ENCODE results near the gene PRDM16.

The PRDM16 gene

DNA sequence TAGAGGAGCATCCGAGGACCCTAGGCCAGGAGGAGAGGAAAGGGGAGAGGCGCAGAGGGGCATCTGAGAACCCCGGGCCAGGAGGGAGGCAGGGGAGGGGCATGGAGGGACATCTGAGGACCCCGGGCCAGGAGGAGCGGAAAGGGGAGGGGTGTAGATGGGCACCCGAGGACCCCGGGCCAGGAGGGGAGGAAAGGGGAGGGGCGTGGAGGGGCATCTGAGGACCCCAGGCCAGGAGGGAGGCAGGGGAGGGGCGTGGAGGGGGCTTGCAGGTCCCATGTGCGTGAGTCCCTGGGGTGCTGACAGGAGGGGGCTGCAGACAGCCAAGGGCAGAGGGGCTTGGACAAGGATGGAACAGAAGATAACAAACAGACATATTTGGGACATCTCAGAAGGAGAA, 195.5 kb downstream of the PRDM16 start:
- no peaks in the 10 kb centered on the region for H3K4me1 ChIP-seq (ENCODE audit: control insufficient read depth, insufficient read depth, low read depth, low read length)
- no peak overlapping the region for H2BK5ac ChIP-seq (ENCODE audit: low read depth, low read length, poor library complexity, severe bottlenecking)
- no peak overlapping the region for H2BK12ac ChIP-seq (ENCODE audit: low read length in 2 of 2)
- no peak overlapping the region for H3K23ac ChIP-seq (ENCODE audit: low read length in 2 of 2)
- no peak overlapping the region for H3K27ac ChIP-seq (ENCODE audit: low read length, poor library complexity, severe bottlenecking)
- H2AFZ ChIP-seq (ENCODE audit: low read depth, low read length) = no peak overlapping the region
- no peak overlapping the region for H3K4me3 ChIP-seq (ENCODE audit: insufficient read depth in 1 of 2, low read depth in 1 of 2, low read length in 2 of 2)
- no peaks in the 10 kb centered on the region for H3K79me1 ChIP-seq (replicated peaks; ENCODE audit: low read length, poor library complexity, severe bottlenecking)
- H3K4ac ChIP-seq (ENCODE audit: low read depth in 1 of 2, low read length in 2 of 2) = no peak overlapping the region
- H2AK5ac ChIP-seq (ENCODE audit: low read length, severe bottlenecking) = no peak overlapping the region
- H3K14ac ChIP-seq (ENCODE audit: low read length in 2 of 2) = no peak overlapping the region
- no peaks in the 10 kb centered on the region for H3K36me3 ChIP-seq (ENCODE audit: control insufficient read depth in 1 of 2, insufficient read depth in 2 of 2, low read depth in 1 of 2, low read length in 2 of 2)
- H3K9ac ChIP-seq (ENCODE audit: low read length) = no peak overlapping the region
- no peak overlapping the region for H2BK120ac ChIP-seq (ENCODE audit: low read depth, low read length)
- DNase-seq = no peak
- H3K18ac ChIP-seq (ENCODE audit: low read depth in 1 of 2, low read length in 2 of 2) = no peak overlapping the region
- no peaks in the 10 kb centered on the region for H3K9me3 ChIP-seq (ENCODE audit: control insufficient read depth, low read length)
- no peak overlapping the region for H2BK15ac ChIP-seq (ENCODE audit: low read depth, poor library complexity, severe bottlenecking)
- H4K91ac ChIP-seq (ENCODE audit: low read length) = no peak overlapping the region
- H3K4me2 ChIP-seq (ENCODE audit: low read length, poor library complexity, severe bottlenecking) = no peak overlapping the region
- H4K8ac ChIP-seq (ENCODE audit: low read length) = no peak overlapping the region
- WGBS = 84% methylated on average over 10 of the region's 10 CpGs
- peaks cover 0 to 59% of the 10 kb centered on the region in 2 experiments for H3K27me3 ChIP-seq (ENCODE audit: control insufficient read depth in 1 of 2, insufficient read depth in 1 of 2, low read length in 2 of 2)

DNA sequence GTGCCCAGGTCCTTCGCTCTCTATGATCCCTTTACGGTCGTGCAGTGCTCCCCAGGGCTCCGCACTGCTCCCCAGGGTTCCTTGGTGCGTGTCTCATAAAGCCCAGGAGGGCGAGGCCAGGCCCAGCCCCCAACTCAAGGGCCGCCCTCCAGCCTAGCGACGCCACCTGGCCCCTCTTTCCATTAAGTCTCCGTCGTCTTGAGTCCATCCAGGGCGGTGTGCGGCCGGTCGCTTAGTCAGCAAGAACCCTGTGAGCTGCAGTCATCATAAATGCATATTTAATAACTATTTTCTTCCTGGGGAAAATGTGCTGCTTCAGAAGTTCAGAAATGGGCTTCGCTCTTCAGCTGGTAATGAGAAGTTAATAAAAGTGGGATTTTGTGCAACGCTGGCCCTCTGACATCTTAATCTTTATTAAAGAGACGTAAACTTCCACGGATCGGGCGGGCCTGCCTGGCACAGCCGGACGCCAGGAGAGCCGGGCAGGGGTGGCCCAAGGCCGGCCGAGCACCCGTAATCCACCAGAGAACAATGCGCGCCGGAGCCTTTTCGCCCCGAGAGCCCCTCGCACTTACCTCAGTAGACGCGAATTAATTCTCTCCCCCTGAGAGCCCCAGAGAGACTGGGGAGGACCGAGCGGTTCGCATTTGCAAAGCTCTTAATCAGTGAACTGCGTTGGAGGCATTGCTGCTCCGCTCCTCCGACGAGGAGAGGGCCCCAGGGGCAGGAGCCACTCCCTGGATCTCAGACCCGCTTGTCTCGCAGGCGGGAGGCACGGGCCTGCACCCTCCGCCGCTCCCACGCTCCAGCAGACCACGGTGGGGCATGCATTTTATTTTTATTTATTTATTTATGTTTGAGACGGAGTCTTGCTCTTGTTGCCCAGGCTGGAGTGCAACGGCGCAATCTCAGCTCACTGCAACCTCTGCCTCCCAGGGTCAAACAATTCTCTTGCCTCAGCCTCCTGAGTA, 197.1 kb downstream of the PRDM16 start:
- Histone ChIP-seq H3K9ac (ENCODE audit: low read length) (no peak overlapping the region), H3K18ac (ENCODE audit: low read depth in 1 of 2, low read length in 2 of 2) (no peak overlapping the region), H3K79me1 (replicated peaks; ENCODE audit: low read length, poor library complexity, severe bottlenecking) (no peaks in the 10 kb centered on the region), H2BK12ac (ENCODE audit: low read length in 2 of 2) (no peak overlapping the region), H3K23ac (ENCODE audit: low read length in 2 of 2) (no peak overlapping the region), H4K8ac (ENCODE audit: low read length) (no peak overlapping the region), H3K4ac (ENCODE audit: low read depth in 1 of 2, low read length in 2 of 2) (no peak overlapping the region), H3K36me3 (ENCODE audit: control insufficient read depth in 1 of 2, insufficient read depth in 2 of 2, low read depth in 1 of 2, low read length in 2 of 2) (no peaks in the 10 kb centered on the region), H3K4me3 (ENCODE audit: insufficient read depth in 1 of 2, low read depth in 1 of 2, low read length in 2 of 2) (no peak overlapping the region), H2AK5ac (ENCODE audit: low read length, severe bottlenecking) (no peak overlapping the region), H2BK15ac (ENCODE audit: low read depth, poor library complexity, severe bottlenecking) (no peak overlapping the region), H3K27me3 (ENCODE audit: control insufficient read depth in 1 of 2, insufficient read depth in 1 of 2, low read length in 2 of 2) (peaks cover 0 to 75% of the 10 kb centered on the region in 2 experiments), H2BK5ac (ENCODE audit: low read depth, low read length, poor library complexity, severe bottlenecking) (no peak overlapping the region), H3K9me3 (ENCODE audit: control insufficient read depth, low read length) (no peaks in the 10 kb centered on the region), H2BK120ac (ENCODE audit: low read depth, low read length) (no peak overlapping the region), H2AFZ (ENCODE audit: low read depth, low read length) (no peak overlapping the region), H3K4me1 (ENCODE audit: control insufficient read depth, insufficient read depth, low read depth, low read length) (no peaks in the 10 kb centered on the region), H4K91ac (ENCODE audit: low read length) (no peak overlapping the region), H3K4me2 (ENCODE audit: low read length, poor library complexity, severe bottlenecking) (no peak overlapping the region), H3K27ac (ENCODE audit: low read length, poor library complexity, severe bottlenecking) (no peak overlapping the region), H3K14ac (ENCODE audit: low read length in 2 of 2) (no peak overlapping the region)
- no peak for DNase-seq
- 87% methylated on average over 48 of the region's 53 CpGs for WGBS

DNA sequence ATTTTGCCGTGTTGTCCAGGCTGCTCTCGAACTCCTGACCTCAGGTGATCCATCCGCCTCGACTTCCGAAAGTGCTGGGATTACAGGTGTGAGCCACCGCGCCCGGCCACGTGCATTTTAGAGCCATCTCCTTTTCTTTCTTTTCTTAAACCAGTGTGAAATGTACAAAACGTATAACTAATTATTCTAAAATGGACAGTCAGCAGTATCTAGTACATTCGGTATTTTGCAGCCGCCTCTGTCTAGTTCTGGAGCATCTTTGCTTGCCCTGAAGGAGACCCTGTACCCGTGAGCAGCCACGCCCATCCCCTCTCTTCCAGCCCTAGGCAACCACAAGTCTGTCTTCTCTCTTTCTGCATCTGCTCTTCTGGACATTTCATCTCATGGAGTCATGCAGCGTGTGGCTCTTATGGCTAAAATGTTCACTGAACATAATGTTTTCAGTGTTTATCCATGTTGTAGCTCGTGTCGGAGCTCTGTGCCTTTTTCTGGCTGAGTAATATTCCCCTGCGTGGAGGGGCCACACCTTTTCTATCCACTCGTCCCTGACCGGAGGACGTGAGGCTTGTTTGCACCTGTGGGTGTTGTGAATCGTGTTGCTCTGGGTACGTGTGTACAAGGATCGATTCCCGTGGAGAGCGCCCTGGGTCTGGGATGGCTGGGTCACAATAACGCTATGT, 198.0 kb downstream of the PRDM16 start:
- H3K4ac ChIP-seq (ENCODE audit: low read depth in 1 of 2, low read length in 2 of 2) = no peak overlapping the region
- peaks cover 0 to 77% of the 10 kb centered on the region in 2 experiments for H3K27me3 ChIP-seq (ENCODE audit: control insufficient read depth in 1 of 2, insufficient read depth in 1 of 2, low read length in 2 of 2)
- H2BK120ac ChIP-seq (ENCODE audit: low read depth, low read length) = no peak overlapping the region
- no peak overlapping the region for H3K23ac ChIP-seq (ENCODE audit: low read length in 2 of 2)
- H3K27ac ChIP-seq (ENCODE audit: low read length, poor library complexity, severe bottlenecking) = no peak overlapping the region
- no peak overlapping the region for H4K8ac ChIP-seq (ENCODE audit: low read length)
- no peaks in the 10 kb centered on the region for H3K4me1 ChIP-seq (ENCODE audit: control insufficient read depth, insufficient read depth, low read depth, low read length)
- no peaks in the 10 kb centered on the region for H3K36me3 ChIP-seq (ENCODE audit: control insufficient read depth in 1 of 2, insufficient read depth in 2 of 2, low read depth in 1 of 2, low read length in 2 of 2)
- no peaks in the 10 kb centered on the region for H3K79me1 ChIP-seq (replicated peaks; ENCODE audit: low read length, poor library complexity, severe bottlenecking)
- H3K9me3 ChIP-seq (ENCODE audit: control insufficient read depth, low read length) = no peaks in the 10 kb centered on the region
- no peak overlapping the region for H4K91ac ChIP-seq (ENCODE audit: low read length)
- no peak overlapping the region for H2BK12ac ChIP-seq (ENCODE audit: low read length in 2 of 2)
- no peak overlapping the region for H2AFZ ChIP-seq (ENCODE audit: low read depth, low read length)
- H2BK5ac ChIP-seq (ENCODE audit: low read depth, low read length, poor library complexity, severe bottlenecking) = no peak overlapping the region
- H3K14ac ChIP-seq (ENCODE audit: low read length in 2 of 2) = no peak overlapping the region
- H2BK15ac ChIP-seq (ENCODE audit: low read depth, poor library complexity, severe bottlenecking) = no peak overlapping the region
- DNase-seq = no peak
- H3K4me2 ChIP-seq (ENCODE audit: low read length, poor library complexity, severe bottlenecking) = no peak overlapping the region
- WGBS = 88% methylated on average over 27 of the region's 27 CpGs
- H2AK5ac ChIP-seq (ENCODE audit: low read length, severe bottlenecking) = no peak overlapping the region
- no peak overlapping the region for H3K9ac ChIP-seq (ENCODE audit: low read length)
- H3K4me3 ChIP-seq (ENCODE audit: insufficient read depth in 1 of 2, low read depth in 1 of 2, low read length in 2 of 2) = no peak overlapping the region
- no peak overlapping the region for H3K18ac ChIP-seq (ENCODE audit: low read depth in 1 of 2, low read length in 2 of 2)

DNA sequence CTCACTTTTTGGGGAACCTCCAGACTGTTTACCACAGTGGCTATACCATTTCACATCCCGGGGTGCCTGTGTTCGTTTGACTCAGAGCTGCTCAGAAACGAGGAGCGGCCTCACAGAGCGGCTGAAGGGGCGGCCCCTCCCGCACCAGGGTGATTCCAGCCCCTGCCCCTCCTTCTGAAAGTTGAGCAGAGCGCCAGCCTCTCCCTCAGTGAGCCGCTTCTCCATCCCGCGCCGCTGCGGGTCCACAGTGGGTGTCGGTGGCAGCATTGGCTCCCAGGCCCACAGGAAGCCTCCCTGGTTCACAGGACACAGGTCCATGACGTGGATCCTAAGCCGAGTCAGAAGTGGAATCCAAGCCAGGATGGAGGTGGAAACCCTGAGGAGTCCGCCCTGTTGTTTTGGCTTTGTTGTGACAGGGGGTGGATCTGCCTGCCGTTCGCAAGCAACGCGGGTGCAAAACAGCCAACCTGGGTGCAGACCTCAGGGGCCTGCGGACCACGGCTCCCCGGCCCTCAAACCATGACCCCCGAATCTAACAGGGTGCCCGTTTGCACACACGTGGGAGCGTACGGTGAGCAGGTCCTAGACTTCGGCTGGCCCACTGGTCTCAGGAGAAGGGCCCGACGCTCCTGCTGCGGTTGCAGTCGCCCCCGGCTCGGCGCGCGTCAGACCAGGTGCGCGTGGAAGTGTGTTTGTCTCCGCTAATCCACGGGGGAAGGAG, 198.7 kb downstream of the PRDM16 start:
- H3K14ac ChIP-seq (ENCODE audit: low read length in 2 of 2) = no peak overlapping the region
- 91% methylated on average over 43 of the region's 43 CpGs for WGBS
- no peak for DNase-seq

More for the DNA sequence above, 198.7 kb downstream of the PRDM16 start:
- Histone ChIP-seq H2AK5ac (ENCODE audit: low read length, severe bottlenecking) (no peak overlapping the region), H3K4ac (ENCODE audit: low read depth in 1 of 2, low read length in 2 of 2) (no peak overlapping the region), H3K36me3 (ENCODE audit: control insufficient read depth in 1 of 2, insufficient read depth in 2 of 2, low read depth in 1 of 2, low read length in 2 of 2) (no peaks in the 10 kb centered on the region), H2BK5ac (ENCODE audit: low read depth, low read length, poor library complexity, severe bottlenecking) (no peak overlapping the region), H2BK12ac (ENCODE audit: low read length in 2 of 2) (no peak overlapping the region), H3K23ac (ENCODE audit: low read length in 2 of 2) (no peak overlapping the region), H3K4me1 (ENCODE audit: control insufficient read depth, insufficient read depth, low read depth, low read length) (no peaks in the 10 kb centered on the region), H3K79me1 (replicated peaks; ENCODE audit: low read length, poor library complexity, severe bottlenecking) (no peaks in the 10 kb centered on the region), H3K27me3 (ENCODE audit: control insufficient read depth in 1 of 2, insufficient read depth in 1 of 2, low read length in 2 of 2) (peaks cover 0 to 78% of the 10 kb centered on the region in 2 experiments), H2BK15ac (ENCODE audit: low read depth, poor library complexity, severe bottlenecking) (no peak overlapping the region), H4K91ac (ENCODE audit: low read length) (no peak overlapping the region), H3K27ac (ENCODE audit: low read length, poor library complexity, severe bottlenecking) (no peak overlapping the region), H4K8ac (ENCODE audit: low read length) (no peak overlapping the region), H2BK120ac (ENCODE audit: low read depth, low read length) (no peak overlapping the region), H3K4me2 (ENCODE audit: low read length, poor library complexity, severe bottlenecking) (no peak overlapping the region), H3K9ac (ENCODE audit: low read length) (no peak overlapping the region), H2AFZ (ENCODE audit: low read depth, low read length) (no peak overlapping the region), H3K4me3 (ENCODE audit: insufficient read depth in 1 of 2, low read depth in 1 of 2, low read length in 2 of 2) (no peak overlapping the region), H3K18ac (ENCODE audit: low read depth in 1 of 2, low read length in 2 of 2) (no peak overlapping the region), H3K9me3 (ENCODE audit: control insufficient read depth, low read length) (no peaks in the 10 kb centered on the region)
